NCI-H1048 (cell line): ENCODE results near the gene KLF15.

ENCODE experiments used
- DNase-seq: peaks from one replicate; lab custom pipeline; 2025; lab: John Stamatoyannopoulos, UW

KLF15 gene

DNA sequence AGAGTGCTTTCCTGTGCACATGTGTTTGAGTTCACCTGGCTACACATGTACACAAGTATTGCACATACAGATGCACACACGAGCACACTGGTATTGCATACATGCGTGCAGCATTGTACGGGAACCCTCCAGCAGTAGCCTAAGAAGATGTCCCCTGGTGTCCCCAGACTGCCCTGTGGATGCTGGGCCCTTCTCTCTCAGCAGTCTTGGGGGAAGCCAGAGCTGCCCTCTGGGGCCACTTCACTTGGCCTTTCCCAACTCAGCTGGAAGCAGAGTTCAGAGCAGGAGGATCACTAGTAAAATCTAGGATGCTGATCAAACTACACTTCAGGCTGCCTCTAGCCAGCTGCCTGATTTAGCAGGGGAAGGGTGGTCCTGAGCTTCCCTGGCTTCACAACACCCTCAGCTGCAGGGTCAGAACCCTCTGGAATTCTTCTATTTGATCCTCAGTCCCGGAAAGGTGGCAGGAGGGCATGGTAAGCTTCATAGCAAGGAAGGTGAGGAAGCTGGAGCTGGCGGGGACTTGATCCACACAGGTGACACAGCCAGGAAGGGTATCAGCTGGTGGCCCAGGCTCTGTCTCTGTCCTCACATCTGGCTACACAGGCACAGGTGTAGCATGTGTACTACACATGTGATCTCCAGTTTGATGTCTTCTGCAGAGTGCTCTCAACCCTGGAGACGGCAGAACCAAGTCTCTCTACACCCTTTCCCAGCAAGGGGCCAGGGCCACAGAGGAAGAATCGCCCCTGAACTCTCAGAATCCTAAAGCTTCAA, 36.5 kb downstream of the KLF15 start:
- no peak for DNase-seq

DNA sequence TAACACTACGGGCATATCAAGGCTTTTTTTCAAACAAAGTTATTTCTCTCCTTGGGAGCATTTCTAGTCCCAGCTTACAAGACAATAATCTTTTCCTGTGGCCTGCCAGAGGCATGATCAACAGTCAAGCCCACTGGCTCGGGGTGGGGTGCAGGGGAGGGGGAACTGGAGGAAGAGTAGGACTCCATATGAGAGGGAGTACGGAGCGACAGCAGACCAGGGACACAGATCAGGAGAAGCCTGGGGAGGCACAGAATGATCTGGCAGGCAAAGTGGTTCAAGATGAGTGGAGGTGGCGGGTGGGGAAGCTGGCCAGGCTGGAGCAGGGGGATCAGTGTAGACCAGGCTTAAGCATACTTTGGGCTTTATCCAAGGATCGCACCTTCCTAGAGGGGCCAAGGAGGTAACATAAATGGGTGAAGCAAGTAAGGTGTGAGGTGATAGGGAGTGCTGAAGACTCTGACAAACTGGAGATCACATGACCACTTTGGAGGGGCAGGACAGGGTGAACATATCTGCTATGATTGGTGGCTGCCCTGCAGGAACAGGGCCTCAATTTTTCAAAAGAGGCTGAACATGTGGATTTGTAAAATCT, 37.4 kb downstream of the KLF15 start:
- no peak for DNase-seq

GRCh38 chr3:126317029-126317996, 39.9 kb downstream of the KLF15 start:
- DNase-seq: no peak

DNA sequence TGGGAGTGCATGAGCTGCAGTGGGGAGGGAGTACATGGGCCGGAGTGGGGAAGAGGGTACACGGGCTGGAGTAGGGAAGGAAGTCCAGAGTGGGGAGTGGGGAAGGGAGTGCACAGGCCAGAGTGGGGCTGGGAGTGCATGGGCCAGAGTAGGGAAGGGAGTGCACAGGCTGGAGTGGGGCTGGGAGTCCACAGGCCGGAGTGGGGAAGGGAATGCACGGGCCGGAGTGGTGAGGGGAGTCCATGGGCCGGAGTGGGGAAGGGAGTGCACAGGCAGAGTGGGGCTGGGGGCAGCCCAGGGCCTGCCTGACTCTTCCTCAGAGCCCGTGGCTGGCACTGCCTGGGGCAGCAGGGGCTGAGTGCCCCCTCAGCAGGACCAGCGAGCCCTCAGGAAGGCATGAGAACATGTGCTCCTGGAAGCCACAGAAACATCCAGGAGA, 40.7 kb downstream of the KLF15 start:
- no peak for DNase-seq

- no peak for DNase-seq
Measured at GRCh38 chr3:126316031-126316461, 41.2 kb downstream of the KLF15 start.

- no peak for DNase-seq
Measured at GRCh38 chr3:126314790-126315658, 42.2 kb downstream of the KLF15 start.

DNA sequence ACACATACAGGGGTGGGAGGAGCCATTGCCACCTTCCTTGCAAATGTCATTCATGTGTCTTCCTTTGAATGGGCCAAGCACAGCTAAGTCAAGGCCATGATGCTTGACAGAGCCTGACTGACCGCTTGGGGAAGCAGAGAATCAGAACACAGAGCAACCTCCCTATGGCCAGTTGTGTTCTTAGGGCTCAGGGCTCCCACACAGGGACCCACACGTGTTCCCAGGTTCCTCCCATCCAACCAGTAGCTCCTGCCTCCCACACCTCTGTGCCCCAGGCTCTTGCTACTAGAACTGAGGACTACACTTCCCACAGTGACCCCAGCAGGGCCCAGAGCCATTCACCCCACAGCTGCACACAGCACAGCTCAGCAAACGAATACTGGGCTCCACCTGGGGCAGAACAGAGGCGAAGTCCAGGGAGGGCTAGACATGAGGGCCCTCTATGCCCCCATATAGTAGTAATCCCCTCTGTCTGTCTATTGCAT, 42.9 kb downstream of the KLF15 start:
- DNase-seq: no peak

- DNase-seq: no peak
Measured at GRCh38 chr3:126313580-126314304, 43.5 kb downstream of the KLF15 start.

- DNase-seq: no peak
Measured at GRCh38 chr3:126313166-126313565, 44.0 kb downstream of the KLF15 start.

DNA sequence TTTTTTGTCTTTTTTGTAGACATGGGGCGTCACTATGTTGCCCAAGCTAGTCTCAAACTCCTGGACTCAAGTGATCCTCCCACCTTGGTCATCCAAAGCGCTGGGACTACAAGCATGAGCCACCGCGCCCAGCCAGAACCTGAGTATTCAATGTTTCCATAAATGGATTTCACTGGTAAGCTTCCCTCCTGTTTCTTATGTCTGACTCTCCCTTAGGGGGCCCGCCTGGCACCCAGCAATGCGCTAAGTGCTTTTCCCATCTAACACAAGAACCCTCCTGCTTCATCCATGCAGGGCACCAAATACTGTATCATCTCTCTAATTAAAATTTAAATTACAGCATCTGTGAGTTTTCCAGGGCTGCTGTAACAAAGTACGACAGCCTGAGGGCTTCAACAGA, 44.9 kb downstream of the KLF15 start:
- no peak for DNase-seq

- no peak for DNase-seq
Measured at GRCh38 chr3:126311338-126311978, 45.8 kb downstream of the KLF15 start.

DNA sequence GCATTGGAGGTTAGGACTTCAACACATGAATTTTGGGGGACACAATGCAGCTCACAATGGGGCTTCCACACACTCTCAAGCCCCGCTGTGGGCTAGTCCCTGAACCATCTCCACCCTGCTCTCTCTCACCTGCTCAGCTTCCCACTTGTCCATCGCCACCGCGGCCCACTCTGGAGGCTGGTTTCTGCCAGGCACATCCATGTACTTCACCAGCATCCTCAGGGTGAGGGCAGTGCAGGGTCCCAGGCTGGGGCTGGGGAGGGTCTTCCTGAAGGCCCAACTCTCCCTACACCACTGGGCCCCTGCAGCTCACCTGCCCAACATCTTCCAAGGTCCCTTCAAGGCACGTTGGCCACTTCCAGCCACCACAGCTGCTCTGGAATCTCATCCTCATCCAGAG, 46.4 kb downstream of the KLF15 start:
- no peak for DNase-seq

DNA sequence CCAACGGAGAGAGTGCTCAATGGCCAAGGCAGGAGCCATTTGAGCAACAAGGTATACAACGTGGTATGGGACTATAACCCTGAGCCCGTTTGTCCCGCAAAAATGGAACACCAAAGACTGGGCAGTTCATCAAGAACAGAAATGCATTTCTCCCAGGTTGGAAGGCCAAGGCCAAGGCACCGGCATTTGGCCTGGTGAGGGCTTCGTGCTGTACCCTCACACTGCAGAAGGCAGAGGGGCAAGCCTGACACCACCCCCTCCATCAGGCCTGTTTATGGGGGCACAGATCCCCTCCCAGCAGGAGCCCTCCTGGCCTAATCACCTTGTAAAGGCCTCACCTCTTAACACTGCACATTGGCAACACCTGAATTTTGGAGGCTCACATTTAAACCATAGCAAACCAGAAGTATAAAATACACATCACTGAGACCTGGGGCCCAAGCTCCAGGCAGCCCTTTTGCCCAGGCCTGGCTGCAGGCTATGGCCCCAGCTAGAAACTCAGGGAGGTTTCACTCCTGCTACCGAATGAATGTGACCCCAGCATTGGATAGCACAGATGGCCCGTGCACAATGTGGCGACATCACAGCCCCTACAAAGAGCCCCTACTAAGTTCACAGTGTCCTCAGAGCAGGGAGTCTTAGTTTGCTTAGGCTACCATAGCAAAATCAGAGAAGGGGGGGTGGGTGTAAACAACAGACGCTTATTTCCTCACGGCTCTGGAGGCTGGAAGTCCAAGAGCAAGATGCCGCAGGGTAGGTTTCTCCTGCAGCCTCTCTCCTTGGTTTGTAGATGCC, 47.1 kb downstream of the KLF15 start:
- DNase-seq: no peak

- DNase-seq: no peak
Measured at GRCh38 chr3:126309165-126309564, 48.0 kb downstream of the KLF15 start.

GRCh38 chr3:126308394-126309125, 48.6 kb downstream of the KLF15 start:
- DNase-seq: no peak

DNA sequence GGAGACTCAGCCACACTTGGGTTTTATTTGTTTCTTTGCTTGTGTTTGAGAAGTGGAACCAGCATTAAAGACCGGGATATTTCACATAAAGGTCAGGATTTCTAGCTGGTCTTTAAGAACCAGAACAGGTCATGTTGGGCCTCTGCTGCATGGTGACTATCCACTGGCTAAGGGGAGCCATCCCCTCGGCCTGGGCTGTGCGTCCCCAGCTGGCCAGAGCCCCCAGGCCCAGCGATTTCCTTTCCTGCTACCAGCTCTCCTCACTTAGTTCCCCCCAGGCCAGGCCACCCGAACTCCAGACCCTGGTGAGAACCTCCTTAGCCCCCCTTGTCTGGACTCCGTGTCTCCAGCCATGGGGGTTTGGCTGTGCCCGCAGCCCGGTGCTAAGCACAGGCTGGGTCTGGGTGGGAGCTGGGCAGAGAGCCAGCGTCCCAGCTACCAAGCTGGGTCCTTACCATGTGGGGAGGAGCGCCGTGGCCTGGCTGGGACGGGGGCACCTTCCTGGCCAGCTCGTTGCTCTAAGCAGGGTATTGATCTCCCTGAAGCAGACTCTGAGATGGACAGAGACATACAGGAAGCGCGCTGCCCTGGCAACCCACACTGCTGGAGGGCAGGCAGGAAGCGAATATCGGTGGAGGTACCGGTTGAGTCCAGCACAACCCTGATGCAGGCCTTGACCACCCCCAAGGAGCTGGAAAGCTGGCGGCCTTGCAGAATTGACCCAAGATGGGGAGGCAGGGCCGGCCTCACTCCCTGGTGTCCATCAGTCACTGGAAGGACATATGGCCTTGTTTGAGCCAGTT, 49.4 kb downstream of the KLF15 start:
- no peak for DNase-seq

GRCh38 chr3:126306888-126307482, 50.2 kb downstream of the KLF15 start:
- no peak for DNase-seq
